Epithelial cell of proximal tubule (primary cell): ENCODE measurements around the gene ETV6. TPM values are rescaled to one million over a fixed set of nuclear protein-coding genes. Genes with fewer than 3 reads are reported as not detected.

ENCODE experiments used
- DNase-seq: peaks from one replicate; pipeline ENCODE4 v3.0.0-alpha.2; 2011; ENCODE audit warnings: low read depth
- H3K4me3 ChIP-seq: 2 replicates; pipeline ENCODE4 v1.5.1; 2011; ENCODE audit warnings: low read depth, mild to moderate bottlenecking, low read length
- CTCF ChIP-seq: conservative IDR thresholded peaks from 2 replicates; pipeline ENCODE4 v1.5.1; 2012; ENCODE audit warnings: low read depth, mild to moderate bottlenecking, low read length
- total RNA-seq: library from RNA; depleted of rRNA; stranded (reverse); fragments of >200 nt; gene quantifications from 2 replicates; pipeline ENCODE4 v1.2.3, GENCODE V29; 2015

Gene ETV6
- total RNA-seq, 1 donor from 2014 or later, result 12.9 TPM

DNA sequence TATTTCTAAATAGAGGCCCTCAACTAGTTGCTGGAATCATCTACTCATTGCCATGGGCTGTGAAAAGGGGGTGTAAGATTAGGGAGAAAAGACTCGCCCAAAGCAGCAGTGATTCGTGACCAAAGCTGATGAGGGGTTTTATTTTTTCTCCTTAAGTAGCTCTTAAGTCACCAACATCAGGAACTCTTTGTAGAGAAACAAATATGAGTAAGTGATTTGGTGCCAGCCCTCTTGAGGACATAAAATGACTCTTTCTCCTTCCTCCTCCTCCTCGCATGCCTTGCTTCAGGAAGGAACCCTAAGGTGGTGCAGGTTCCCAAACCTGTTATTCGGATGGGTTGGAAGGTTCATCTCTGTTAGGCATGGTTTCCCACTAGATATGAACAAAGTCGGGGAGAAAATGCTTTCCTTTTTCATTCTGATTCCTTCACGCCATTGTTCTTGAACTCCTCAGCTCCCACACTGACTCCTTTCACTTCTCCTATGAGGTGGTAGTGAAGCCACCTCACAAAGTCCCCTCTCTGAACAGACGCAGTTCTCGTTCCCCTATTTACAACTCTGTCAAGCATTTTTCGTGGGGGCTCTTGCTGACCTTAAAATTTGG, 113.4 kb downstream of the ETV6 start:
- no peak for TF ChIP-seq CTCF
- DNase-seq, result no peak
- H3K4me3 ChIP-seq, result no peak overlapping the region

GRCh38 chr12:11763760-11764520, 114.5 kb downstream of the ETV6 start:
- H3K4me3 ChIP-seq, result no peak overlapping the region
- no peak for TF ChIP-seq CTCF
- DNase-seq, result peak; percentile 77

DNA sequence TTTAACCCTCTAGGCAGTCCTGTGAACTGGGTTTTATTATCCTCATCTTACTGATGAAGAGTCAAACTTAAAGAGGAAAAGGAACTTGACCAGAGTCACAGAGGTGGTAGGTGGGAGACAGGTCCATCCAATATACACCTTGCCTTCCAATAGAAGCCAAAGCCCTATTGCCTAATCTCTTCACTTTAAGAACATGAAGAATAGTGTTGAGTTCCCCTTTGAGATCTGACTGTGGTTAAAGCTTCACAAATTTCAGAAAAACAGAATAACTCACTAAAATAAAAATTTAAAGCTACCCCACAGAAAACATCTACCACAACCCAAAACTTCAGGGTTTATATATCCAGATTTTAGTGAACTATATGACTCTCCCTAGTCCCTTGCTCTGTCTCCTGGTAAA, 115.4 kb downstream of the ETV6 start:
- no peak overlapping the region for H3K4me3 ChIP-seq
- no peak for TF ChIP-seq CTCF
- DNase-seq, result no peak

GRCh38 chr12:11765421-11765816, 115.9 kb downstream of the ETV6 start:
- no peak overlapping the region for H3K4me3 ChIP-seq
- no peak for DNase-seq
- TF ChIP-seq CTCF, result no peak

- no peak for TF ChIP-seq CTCF
- DNase-seq, result no peak
- H3K4me3 ChIP-seq, result no peak overlapping the region
Measured at GRCh38 chr12:11765817-11766794, 116.6 kb downstream of the ETV6 start.

DNA sequence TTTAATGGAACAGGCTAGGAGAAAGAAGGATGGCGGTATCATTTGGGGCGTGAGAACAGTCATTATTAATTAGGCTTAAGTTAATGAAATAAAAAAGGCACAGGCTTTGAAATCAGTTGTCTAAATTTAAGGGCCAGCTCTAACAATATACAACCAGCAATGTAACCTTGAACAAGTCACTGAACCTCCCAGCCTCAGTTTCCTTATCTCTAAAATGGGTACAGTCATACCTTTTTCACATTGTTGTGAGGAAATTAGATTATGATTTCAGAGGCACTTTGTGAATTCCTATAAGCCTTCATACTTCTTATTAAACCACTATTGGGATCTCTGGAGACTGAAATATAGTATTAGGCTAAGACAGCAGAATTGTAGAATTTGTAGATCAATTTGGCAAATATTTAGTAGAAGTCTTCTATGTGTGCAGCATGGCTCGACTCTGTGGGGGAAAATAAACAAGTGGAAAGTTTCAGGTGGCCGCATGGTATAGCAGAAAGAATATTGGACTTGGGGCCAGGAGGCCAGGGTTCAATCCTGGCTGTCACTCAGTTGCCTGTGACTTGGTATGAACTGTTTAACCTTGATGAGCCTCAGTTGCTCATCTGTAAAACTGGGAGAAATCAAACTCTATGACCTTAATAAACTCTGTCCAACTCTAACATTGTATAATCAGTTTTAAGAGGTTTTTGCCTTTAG, 117.7 kb downstream of the ETV6 start:
- no peak for DNase-seq
- TF ChIP-seq CTCF, result no peak
- H3K4me3 ChIP-seq, result no peak overlapping the region
